H54 (cell line): ENCODE data around the gene GBA3.

Experiments used
- DNase-seq: peaks from one replicate; pipeline ENCODE4 v3.0.0; 2011; ENCODE audit warnings: low spot score, mixed read lengths; ENCODE audit not compliant: insufficient read length
- FAIRE-seq: peaks from 3 replicates; lab custom pipeline; 2011; peaks lifted over from hg19 to GRCh38; lab: Jason Lieb, UNC
- POLR2A ChIP-seq: IDR thresholded peaks from 2 replicates; pipeline ENCODE4 v1.6.1; 2011; ENCODE audit warnings: low read depth, mild to moderate bottlenecking, low read length

The GBA3 gene

DNA sequence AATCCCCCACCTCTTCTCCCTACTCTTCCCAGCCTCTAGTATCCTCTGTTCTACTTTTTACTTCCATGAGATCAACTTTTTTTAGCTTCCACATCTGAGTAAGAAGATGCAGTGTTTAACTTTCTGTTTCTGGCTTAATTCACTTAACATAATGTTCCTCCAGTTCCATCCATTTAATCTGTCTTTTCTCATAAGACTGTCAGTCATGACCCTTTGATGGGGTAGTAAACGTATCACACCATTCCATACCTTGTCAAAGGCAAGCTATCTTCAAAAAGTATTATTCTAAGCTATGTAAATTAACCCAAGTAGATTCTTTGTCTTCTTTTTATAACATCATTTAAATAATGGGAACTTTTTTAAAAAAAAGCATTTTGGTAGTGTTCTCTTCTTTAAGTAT is 15.0 kb upstream of the GBA3 start:
- FAIRE-seq (no peak), DNase-seq (no peak)
- TF ChIP-seq POLR2A: no peak

GRCh38 chr4:22678940-22679854 is 13.5 kb upstream of the GBA3 start:
- no peak for DNase-seq
- no peak for FAIRE-seq
- no peak for TF ChIP-seq POLR2A

DNA sequence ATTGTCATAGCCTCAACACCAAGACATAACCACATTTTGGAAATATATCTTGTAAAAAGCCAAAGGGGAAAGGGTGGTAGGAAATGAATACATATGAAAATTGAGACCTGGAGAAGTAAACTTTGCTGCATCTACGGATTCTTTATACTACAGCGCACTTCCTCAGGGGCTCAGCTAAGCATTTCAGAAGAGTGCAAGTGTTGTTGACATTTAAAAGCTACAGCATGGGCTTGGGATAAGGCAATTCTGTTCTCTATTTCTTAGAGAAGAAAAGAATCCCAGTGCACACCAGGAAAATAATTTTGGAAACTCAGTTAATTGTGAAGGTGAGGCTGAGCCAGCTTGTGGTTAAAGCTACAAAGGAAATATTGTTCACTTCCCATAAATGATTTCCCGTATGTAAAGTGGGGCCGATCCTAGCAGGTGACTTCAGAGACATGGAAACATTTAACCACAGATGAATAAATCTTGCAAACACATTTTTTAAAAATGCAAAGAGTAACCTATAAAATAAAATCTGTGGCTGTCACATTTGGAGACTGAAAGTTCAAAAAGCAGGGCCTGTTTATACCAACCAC is 12.6 kb upstream of the GBA3 start:
- DNase-seq (no peak), FAIRE-seq (no peak)
- TF ChIP-seq POLR2A: no peak

- TF ChIP-seq POLR2A: no peak
- DNase-seq (no peak), FAIRE-seq (no peak)
Measured at GRCh38 chr4:22683726-22684125, 9.0 kb upstream of the GBA3 start.

DNA sequence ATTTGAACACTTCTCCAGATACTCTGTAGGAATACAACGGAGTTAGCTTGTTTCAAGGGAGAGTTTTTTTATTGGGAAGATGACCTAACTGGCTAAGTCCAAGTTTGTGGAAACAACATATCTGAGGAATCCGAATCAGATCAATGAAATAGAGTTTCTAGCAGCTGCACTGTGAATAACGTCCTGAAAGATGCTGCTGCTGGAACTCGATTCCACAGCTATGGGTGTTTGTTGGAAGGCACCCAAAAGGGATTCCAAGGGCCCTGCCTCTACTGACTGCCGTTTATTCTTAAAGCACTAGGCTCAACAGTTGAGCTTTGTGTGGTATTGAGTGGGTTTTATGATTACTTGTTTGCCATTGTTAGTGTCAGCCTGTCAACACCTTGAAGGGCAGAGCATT is 6.6 kb upstream of the GBA3 start:
- FAIRE-seq (no peak), DNase-seq (no peak)

DNA sequence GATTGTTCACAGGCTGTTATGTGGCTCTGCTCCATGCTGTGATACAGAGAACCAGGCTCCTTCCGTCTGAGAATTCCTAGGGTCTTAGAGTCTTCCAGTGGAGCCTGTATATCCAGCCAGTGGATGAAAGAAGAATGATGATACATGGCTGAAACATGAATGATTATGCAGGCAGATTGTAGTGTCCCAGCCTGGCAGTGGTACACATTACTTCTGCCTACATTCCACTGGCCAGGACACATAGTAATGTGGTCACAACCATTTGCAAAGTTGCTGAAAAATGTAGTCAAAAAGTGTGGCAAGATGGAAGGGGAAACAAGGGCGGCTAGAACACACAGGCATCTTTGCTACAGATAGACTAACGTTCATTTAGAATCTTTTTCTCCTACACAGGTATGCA is 4.5 kb upstream of the GBA3 start:
- FAIRE-seq (no peak), DNase-seq (no peak)
- TF ChIP-seq POLR2A: no peak

More for the DNA sequence above, 6.6 kb upstream of the GBA3 start:
- TF ChIP-seq POLR2A: no peak

DNA sequence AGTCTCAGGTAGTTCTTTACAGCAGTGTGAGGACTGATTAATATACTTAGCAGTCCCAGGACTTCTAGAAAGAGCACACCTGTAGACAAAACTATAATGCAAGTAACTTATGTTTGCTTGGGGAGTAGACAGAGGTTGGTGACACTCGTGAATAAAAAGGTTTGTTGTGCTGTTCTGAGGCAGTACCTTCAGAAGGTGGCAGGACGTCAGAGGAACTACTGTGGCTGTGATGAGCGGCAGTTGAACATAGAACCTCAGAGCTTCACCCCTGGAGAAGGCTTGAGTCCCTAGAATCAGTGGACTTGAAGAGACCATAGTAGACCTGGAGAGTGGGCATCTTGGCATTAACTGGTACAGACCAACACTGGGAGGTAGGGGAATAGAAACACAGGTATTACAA is 3.3 kb upstream of the GBA3 start:
- DNase-seq (no peak), FAIRE-seq (no peak)
- TF ChIP-seq POLR2A: no peak

GRCh38 chr4:22695029-22695428 is 2.3 kb downstream of the GBA3 start:
- DNase-seq (no peak), FAIRE-seq (no peak)
- TF ChIP-seq POLR2A: no peak

DNA sequence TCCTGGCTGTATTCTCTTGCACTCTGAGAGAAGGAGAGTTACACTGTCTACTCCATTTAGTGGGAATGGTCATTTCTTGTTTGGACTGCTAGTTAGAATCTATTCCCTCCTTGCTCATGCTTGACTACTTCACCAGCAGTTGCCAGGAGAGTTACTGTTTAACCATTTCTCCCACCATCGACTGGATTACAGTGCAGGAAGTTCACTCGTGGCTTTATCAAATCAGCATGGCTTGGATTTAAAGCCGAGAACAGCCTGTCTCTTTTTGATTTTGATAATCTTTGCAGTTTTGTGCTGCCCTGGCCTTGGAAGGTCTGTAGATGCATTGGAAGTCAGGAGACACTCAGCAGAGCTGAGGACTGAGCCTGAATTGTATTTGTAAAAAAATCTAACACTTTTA is 3.2 kb downstream of the GBA3 start:
- TF ChIP-seq POLR2A: no peak
- no peak for FAIRE-seq
- DNase-seq: no peak

DNA sequence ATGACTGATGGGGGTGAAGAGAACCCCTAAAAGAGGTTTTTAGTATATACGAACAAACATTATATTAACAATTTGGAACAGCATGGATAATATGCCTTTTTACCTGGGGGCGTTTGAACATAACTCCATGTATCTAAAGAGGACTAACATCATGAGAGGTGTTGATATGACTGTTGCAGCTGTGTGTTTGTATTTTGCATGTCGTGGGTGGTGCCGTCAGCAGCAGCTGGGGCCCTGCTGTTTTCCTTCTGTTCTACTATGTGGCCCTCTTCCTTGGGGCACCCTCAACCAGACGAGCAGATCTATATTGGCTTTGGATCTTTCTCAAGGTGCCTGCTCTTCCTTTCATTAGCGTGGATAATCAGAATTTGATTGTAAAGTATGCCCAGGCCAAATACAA is 11.2 kb downstream of the GBA3 start:
- FAIRE-seq (no peak), DNase-seq (no peak)
- TF ChIP-seq POLR2A: no peak

- FAIRE-seq: no peak
- DNase-seq: no peak
- TF ChIP-seq POLR2A: no peak
Measured at GRCh38 chr4:22707390-22707789, 14.7 kb downstream of the GBA3 start.

DNA sequence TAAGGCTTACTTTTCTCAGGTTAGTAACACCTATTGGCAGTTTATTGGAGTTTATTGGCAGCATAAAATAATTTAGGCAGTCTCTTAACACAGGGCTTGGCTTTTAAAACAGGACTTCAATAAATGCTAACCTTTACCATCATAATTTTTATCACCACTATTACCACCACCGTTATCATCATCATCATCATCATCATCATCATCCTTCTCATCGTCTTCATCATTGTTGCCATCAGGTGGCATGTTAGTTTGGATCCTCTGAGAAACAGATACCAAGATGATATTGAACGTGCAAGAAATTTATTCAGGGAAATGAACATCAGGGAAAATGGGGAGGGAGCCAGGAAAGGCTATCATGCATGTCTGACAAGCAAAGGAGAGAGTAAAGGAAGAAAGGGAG is 16.2 kb downstream of the GBA3 start:
- TF ChIP-seq POLR2A: no peak
- DNase-seq (no peak), FAIRE-seq (no peak)

DNA sequence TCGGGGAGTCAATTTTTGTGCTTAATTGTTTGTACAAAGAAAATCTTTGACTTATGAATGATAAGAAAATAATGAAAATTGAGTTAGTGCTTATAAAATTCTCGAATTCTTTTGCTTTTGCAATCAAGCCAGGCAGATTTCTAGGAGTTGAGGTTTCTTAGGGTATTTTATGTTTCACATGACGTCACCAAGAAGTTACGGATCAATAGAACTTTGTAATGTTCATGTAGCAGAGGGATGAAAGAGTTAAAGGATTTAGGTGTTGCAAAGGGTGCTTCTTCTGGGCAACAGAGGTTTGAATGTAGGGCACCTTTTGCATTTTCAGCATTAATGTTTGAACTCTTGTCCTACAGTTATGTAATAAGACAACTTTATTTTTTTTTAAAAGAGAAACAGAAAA is 19.4 kb downstream of the GBA3 start:
- FAIRE-seq (no peak), DNase-seq (no peak)
- no peak for TF ChIP-seq POLR2A

GRCh38 chr4:22712529-22712928 is 19.8 kb downstream of the GBA3 start:
- no peak for TF ChIP-seq POLR2A
- FAIRE-seq: no peak

DNA sequence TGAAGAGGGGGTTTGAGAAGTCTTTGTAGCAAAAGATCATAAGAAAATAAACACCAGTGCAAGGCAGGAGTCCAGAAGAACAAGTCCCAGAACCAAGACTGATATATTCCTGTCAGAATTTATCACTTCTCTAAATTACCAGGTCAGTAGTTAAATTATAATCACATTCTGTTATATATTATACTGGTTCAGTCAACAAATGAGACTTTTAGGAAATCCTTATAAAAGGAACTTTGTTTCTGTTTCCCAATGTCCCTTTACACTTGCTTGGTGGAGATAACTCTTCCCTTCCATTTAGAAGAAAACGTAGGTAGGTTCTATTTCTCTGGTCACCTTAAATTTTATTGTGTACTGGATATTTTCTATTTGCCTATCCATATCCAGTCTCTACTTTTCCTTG is 21.1 kb downstream of the GBA3 start:
- FAIRE-seq: no peak
- no peak for TF ChIP-seq POLR2A
- DNase-seq: no peak

More at GRCh38 chr4:22712529-22712928, 19.8 kb downstream of the GBA3 start:
- DNase-seq: no peak
